Stomach (tissue), 4 donors: ENCODE measurements around the gene GPR108.

Experiments
- EP300 ChIP-seq: sonication (generic); formaldehyde crosslinking; IDR thresholded peaks from one replicate; pipeline ENCODE4 v1.6.1; 2017; ENCODE audit warnings: antibody characterized with exemption
- POLR2A ChIP-seq, 4 donors: fragments of 450-650 bp; IDR thresholded peaks; one replicate each; pipeline ENCODE4 v1.6.1; 2016; ENCODE audit warnings: antibody characterized with exemption in 4 of 4, control low read depth in 2 of 4, mild to moderate bottlenecking in 1 of 4, moderate library complexity in 1 of 4
- POLR2AphosphoS5 ChIP-seq, 3 donors: sonication (generic); formaldehyde crosslinking; IDR thresholded peaks; one replicate each; pipeline ENCODE4 v1.6.1; 2016; ENCODE audit warnings: antibody characterized with exemption in 3 of 3
- TF ChIP-seq, protein P1 (sequence below), 7 experiments: fragments of 450-650 bp in 4 of 7; fragments of 200-600 bp in 3 of 7; sonication (generic) in 3 of 7; IDR thresholded peaks; one replicate each; pipeline ENCODE4 v1.5.1; 2016 to 2019; ENCODE audit warnings: antibody characterized with exemption in 7 of 7, control low read depth in 2 of 7, mild to moderate bottlenecking in 1 of 7

- TF ChIP-seq POLR2AphosphoS5 (IDR thresholded peaks at IDR 0.05) (no peak), POLR2A (IDR thresholded peaks at IDR 0.05) (no peak), EP300 (no peak)
- TF ChIP-seq, protein P1, sequence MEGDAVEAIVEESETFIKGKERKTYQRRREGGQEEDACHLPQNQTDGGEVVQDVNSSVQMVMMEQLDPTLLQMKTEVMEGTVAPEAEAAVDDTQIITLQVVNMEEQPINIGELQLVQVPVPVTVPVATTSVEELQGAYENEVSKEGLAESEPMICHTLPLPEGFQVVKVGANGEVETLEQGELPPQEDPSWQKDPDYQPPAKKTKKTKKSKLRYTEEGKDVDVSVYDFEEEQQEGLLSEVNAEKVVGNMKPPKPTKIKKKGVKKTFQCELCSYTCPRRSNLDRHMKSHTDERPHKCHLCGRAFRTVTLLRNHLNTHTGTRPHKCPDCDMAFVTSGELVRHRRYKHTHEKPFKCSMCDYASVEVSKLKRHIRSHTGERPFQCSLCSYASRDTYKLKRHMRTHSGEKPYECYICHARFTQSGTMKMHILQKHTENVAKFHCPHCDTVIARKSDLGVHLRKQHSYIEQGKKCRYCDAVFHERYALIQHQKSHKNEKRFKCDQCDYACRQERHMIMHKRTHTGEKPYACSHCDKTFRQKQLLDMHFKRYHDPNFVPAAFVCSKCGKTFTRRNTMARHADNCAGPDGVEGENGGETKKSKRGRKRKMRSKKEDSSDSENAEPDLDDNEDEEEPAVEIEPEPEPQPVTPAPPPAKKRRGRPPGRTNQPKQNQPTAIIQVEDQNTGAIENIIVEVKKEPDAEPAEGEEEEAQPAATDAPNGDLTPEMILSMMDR (IDR thresholded peaks at IDR 0.05): no peak
Measured at GRCh38 chr19:6730941-6731670, 6.3 kb downstream of the GPR108 start.
